Caco-2 (cell line): Measurements from ENCODE around the gene ADAMTS10. TPM values are rescaled to one million over a fixed set of nuclear protein-coding genes. Genes with fewer than 3 reads are reported as not detected.

Source experiments
- Bru-seq: library from RNA; stranded (reverse); fragments of 400-500 nt; gene quantifications from one replicate; lab custom pipeline; 2021; lab: Mats Ljungman, UMichigan
- BruChase-seq, 2 experiments: library from RNA; stranded (reverse); fragments of 400-500 nt; gene quantifications; one replicate each; lab custom pipeline; 2021; lab: Mats Ljungman, UMichigan
- BruUV-seq: library from RNA; stranded (reverse); fragments of 400-500 nt; replicated peaks from 2 replicates; lab custom pipeline; 2021; lab: Mats Ljungman, UMichigan
- CTCF ChIA-PET: fragments of 300-600 bp; sonication (Branson Sonifier 250); formaldehyde crosslinking; loops from one replicate; lab custom pipeline; 2022; ENCODE audit warnings: antibody characterized with exemption; lab: Charles Lee
- POLR2A ChIA-PET: fragments of 300-600 bp; sonication (Branson Sonifier 250); formaldehyde crosslinking; loops from one replicate; lab custom pipeline; 2022; ENCODE audit warnings: antibody characterized with exemption; lab: Charles Lee
- DNase-seq, 2 experiments: peaks; one replicate each; pipeline versions ENCODE4 v3.0.0 to v3.0.0-alpha.2; 2020 to 2022
- H3K27me3 ChIP-seq: replicated peaks from 2 replicates; pipeline ENCODE4 v1.6.0; 2011; ENCODE audit warnings: low read length; ENCODE audit not compliant: control insufficient read depth, insufficient read depth
- H3K36me3 ChIP-seq: 2 replicates; pipeline ENCODE4 v1.5.1; 2011; ENCODE audit warnings: low read length; ENCODE audit not compliant: control insufficient read depth, insufficient read depth
- H3K4me1 ChIP-seq: fragments of 250-450 bp; sonication (Bioruptor Pico); 2 replicates; pipeline ENCODE4 v1.5.1; 2020; ENCODE audit warnings: mild to moderate bottlenecking
- H3K4me3 ChIP-seq: 2 replicates; pipeline ENCODE4 v1.5.1; 2011; ENCODE audit warnings: low read depth, mild to moderate bottlenecking, control low read depth, low read length
- H3K9me3 ChIP-seq: fragments of 250-450 bp; sonication (Bioruptor Pico); 2 replicates; pipeline ENCODE4 v1.5.1; 2020; ENCODE audit warnings: mild to moderate bottlenecking, moderate library complexity
- H3K27ac Mint-ChIP-seq: one replicate; pipeline ENCODE4 v1.8.0; 2022; ENCODE audit warnings: mixed read lengths; ENCODE audit not compliant: unreplicated experiment
- H3K27me3 Mint-ChIP-seq: one replicate; pipeline ENCODE4 v1.8.0; 2022; ENCODE audit warnings: mixed read lengths; ENCODE audit not compliant: insufficient read depth, unreplicated experiment
- H3K36me3 Mint-ChIP-seq: one replicate; pipeline ENCODE4 v1.8.0; 2022; ENCODE audit warnings: mild to moderate bottlenecking, mixed read lengths; ENCODE audit not compliant: insufficient read depth, unreplicated experiment
- H3K4me1 Mint-ChIP-seq: one replicate; pipeline ENCODE4 v1.8.0; 2022; ENCODE audit warnings: low read depth, mixed read lengths; ENCODE audit not compliant: unreplicated experiment
- H3K4me3 Mint-ChIP-seq: one replicate; pipeline ENCODE4 v1.8.0; 2022; ENCODE audit warnings: mild to moderate bottlenecking, moderate library complexity, mixed read lengths; ENCODE audit not compliant: unreplicated experiment
- H3K9me3 Mint-ChIP-seq: one replicate; pipeline ENCODE4 v1.8.0; 2022; ENCODE audit warnings: mixed read lengths; ENCODE audit not compliant: unreplicated experiment
- intact Hi-C: fragments of 100-400 bp; cut with micrococcal nuclease; formaldehyde crosslinking; loops from one replicate; pipeline ENCODE4 v1.10.0; 2022; ENCODE audit not compliant: unreplicated experiment
- long read RNA-seq: library from polyadenylated mRNA; stranded (forward); transcript quantifications from one replicate; pipeline ENCODE4 v2.0.0, GENCODE V29; 2022
- total RNA-seq: library from RNA; stranded (reverse); gene quantifications from 2 replicates; pipeline ENCODE4 v1.2.3, GENCODE V29; 2022
- TF ChIP-seq, protein P1 (sequence below), 2 experiments: fragments of 200-600 bp in 1 of 2; IDR thresholded peaks; 1 replicate in 1 of 2; 2 replicates in 1 of 2; pipeline versions ENCODE4 v1.5.1 to v1.8.0; 2011 to 2022; ENCODE audit warnings: antibody characterized with exemption in 1 of 2, control low read depth in 1 of 2, inconsistent platforms in 1 of 2, low read depth in 1 of 2, low read length in 1 of 2, mild to moderate bottlenecking in 1 of 2, moderate library complexity in 1 of 2; ENCODE audit not compliant: insufficient read depth in 1 of 2, severe bottlenecking in 1 of 2, unreplicated experiment in 1 of 2

Gene ADAMTS10
- total RNA-seq = 0.44 and 0.77 TPM in 2 replicates
- percentile 18 among the genes with signal in this experiment for Bru-seq, nascent RNA
- BruChase-seq, experiment 1, labeled RNA remaining after a 2-hour chase = percentile 15 among the genes with signal in this experiment
- percentile 18 among the genes with signal in this experiment for BruChase-seq, experiment 2, labeled RNA remaining after a 6-hour chase
- long read RNA-seq = 0 reads

DNA sequence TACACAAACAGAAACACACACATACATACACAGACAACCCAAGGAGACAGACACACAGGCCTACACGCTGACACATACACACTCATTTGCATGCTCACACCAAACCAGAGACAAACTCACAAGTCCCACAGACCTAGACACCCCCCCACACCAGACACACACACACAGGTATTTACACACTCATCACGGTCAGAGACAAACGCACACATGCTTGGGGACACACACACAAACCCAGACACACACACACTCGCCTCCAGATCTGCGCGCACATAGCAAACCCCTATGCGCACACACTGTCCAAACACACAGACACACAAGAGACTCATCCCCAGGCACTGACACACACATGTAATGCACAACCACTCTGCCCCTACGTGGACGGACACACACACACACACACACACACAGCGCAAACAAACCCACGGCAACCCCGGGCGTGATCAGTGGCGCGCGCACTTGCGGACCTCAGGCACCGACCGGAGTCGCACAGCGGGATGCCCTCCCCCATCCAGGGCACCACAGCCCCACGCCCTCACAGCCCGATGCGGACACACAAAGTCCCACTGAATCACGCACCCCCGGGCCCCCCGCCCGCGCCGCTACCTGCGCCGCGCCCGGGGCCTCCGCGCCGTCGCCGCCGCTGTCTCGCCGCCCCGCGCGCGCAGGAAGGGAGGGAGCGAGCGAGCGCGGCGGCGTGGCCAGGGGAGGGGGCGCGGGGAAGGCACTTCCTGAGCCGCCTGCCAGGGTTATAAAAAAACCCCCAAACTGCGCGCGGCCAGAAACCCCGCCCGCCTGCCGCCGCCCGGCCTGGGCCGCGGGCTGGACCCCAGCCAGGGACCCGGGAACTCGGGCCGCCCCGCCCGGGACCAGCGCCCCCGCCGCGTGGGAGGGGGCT, at the start of gene ADAMTS10:
ADAMTS10 (minus strand) TSS at position 675 of the 895 bp plus-strand sequence. CDS start 5,005 bp downstream, outside the sequence.
- BruUV-seq = no TSS peak
- intact Hi-C loops = no loop called here
- H3K9me3 ChIP-seq = no peaks in the 10 kb centered on the region
- Mint-ChIP-seq H3K9me3 (no peaks in the 10 kb centered on the region), H3K27me3 (no peaks in the 10 kb centered on the region), H3K27ac (no peak within 1 kb of the TSS), H3K36me3 (no peaks in the 10 kb centered on the region), H3K4me3 (peak within 1 kb of the TSS; percentile 60), H3K4me1 (no peaks in the 10 kb centered on the region)
- no peak for DNase-seq
- ChIA-PET CTCF (no interaction called here), POLR2A (no interaction called here)
- no peaks in the 10 kb centered on the region for H3K4me1 ChIP-seq
- TF ChIP-seq, protein P1, sequence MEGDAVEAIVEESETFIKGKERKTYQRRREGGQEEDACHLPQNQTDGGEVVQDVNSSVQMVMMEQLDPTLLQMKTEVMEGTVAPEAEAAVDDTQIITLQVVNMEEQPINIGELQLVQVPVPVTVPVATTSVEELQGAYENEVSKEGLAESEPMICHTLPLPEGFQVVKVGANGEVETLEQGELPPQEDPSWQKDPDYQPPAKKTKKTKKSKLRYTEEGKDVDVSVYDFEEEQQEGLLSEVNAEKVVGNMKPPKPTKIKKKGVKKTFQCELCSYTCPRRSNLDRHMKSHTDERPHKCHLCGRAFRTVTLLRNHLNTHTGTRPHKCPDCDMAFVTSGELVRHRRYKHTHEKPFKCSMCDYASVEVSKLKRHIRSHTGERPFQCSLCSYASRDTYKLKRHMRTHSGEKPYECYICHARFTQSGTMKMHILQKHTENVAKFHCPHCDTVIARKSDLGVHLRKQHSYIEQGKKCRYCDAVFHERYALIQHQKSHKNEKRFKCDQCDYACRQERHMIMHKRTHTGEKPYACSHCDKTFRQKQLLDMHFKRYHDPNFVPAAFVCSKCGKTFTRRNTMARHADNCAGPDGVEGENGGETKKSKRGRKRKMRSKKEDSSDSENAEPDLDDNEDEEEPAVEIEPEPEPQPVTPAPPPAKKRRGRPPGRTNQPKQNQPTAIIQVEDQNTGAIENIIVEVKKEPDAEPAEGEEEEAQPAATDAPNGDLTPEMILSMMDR (IDR thresholded peaks at IDR 0.05; ENCODE audit: insufficient read depth in 1 of 2, low read depth in 1 of 2, low read length in 1 of 2, severe bottlenecking in 1 of 2, unreplicated experiment in 1 of 2) = no peak
- H3K36me3 ChIP-seq = no peaks in the 10 kb centered on the region
- H3K4me3 ChIP-seq = peak within 1 kb of the TSS; percentile 45
- no peaks in the 10 kb centered on the region for H3K27me3 ChIP-seq

DNA sequence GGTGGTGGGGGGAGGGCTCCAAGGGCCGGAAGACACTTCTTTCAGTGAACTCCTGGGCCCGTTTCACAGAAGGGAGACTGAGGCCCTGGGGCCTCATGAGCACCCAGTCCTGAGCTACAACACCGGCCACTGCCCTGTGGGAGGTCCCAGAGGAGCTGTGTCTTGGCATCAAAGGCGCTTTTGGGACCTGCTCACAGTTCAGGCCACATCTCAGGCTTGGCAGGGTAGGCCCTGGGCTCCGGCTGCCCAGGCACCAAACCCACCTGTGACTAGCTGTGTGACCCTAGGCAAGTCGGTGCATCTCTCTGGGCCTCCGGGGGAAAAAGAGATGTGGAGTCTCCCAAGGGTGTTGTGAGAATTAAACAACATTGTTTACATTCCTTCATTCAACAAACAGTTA, 49.4 kb upstream of the ADAMTS10 start:
- TF ChIP-seq, protein P1 (IDR thresholded peaks at IDR 0.05; ENCODE audit: insufficient read depth in 1 of 2, low read depth in 1 of 2, low read length in 1 of 2, severe bottlenecking in 1 of 2, unreplicated experiment in 1 of 2) = no peak
- H3K4me3 ChIP-seq = no peak overlapping the region
- no peaks in the 10 kb centered on the region for H3K9me3 Mint-ChIP-seq
- H3K36me3 ChIP-seq = no peaks in the 10 kb centered on the region
- ChIA-PET CTCF (no interaction called here), POLR2A (no interaction called here)
- no peak overlapping the region for H3K4me3 Mint-ChIP-seq
- intact Hi-C loops = no loop called here
- BruUV-seq = no TSS peak
- peaks cover 6% of the 10 kb centered on the region for H3K36me3 Mint-ChIP-seq
- no peaks in the 10 kb centered on the region for H3K4me1 ChIP-seq
- no peaks in the 10 kb centered on the region for H3K4me1 Mint-ChIP-seq
- H3K9me3 ChIP-seq = no peaks in the 10 kb centered on the region
- peaks cover 4% of the 10 kb centered on the region for H3K27me3 Mint-ChIP-seq
- H3K27me3 ChIP-seq = no peaks in the 10 kb centered on the region
- H3K27ac Mint-ChIP-seq = no peak overlapping the region
- DNase-seq = no peak

DNA sequence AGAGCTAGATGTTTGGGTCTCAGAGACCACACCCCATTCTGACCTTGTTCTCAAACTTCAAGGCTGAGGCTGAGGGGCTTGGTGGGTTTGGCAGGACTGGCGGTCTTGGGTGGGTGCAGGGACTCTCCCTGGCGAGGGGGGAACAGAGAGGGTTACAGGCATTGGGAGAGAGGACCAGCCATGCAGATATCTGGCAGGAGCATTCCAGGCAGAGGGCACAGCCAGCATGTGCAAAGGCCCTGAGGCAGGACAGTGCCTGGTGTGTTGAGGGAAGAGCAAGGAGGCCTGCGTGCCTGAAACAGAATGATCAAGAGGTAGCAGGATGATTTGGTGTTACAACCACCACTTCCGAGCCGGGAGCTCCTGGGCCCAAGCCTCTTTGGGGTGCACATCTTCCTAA, 47.4 kb upstream of the ADAMTS10 start:
- BruUV-seq = no TSS peak
- H3K9me3 Mint-ChIP-seq = peaks cover 4% of the 10 kb centered on the region
- H3K27me3 Mint-ChIP-seq = peaks cover 6% of the 10 kb centered on the region

More for the DNA sequence above, 47.4 kb upstream of the ADAMTS10 start:
- POLR2A ChIA-PET = no interaction called here
- intact Hi-C loops = no loop called here
- H3K4me1 ChIP-seq = no peaks in the 10 kb centered on the region
- H3K36me3 ChIP-seq = no peaks in the 10 kb centered on the region
- TF ChIP-seq, protein P1 (IDR thresholded peaks at IDR 0.05; ENCODE audit: insufficient read depth in 1 of 2, low read depth in 1 of 2, low read length in 1 of 2, severe bottlenecking in 1 of 2, unreplicated experiment in 1 of 2) = no peak
- H3K9me3 ChIP-seq = no peaks in the 10 kb centered on the region
- H3K27ac Mint-ChIP-seq = no peak overlapping the region
- CTCF ChIA-PET = no interaction called here
- H3K27me3 ChIP-seq = no peaks in the 10 kb centered on the region
- H3K36me3 Mint-ChIP-seq = peaks cover 6% of the 10 kb centered on the region
- no peaks in the 10 kb centered on the region for H3K4me1 Mint-ChIP-seq
- no peak overlapping the region for H3K4me3 Mint-ChIP-seq
- DNase-seq = no peak
- no peak overlapping the region for H3K4me3 ChIP-seq
